Measurements from ENCODE around the gene HES1. TPM values are rescaled to one million over a fixed set of nuclear protein-coding genes. Genes with fewer than 3 reads are reported as not detected.
"Not testable (repeated sequence)": the region's sequence is repeated elsewhere in the genome, so short reads cannot be mapped to it uniquely, and the experiment has no call there.

Gene HES1
- 26.3 TPM for polyA plus RNA-seq (2013, experiment 1 of 2; ENCODE audit: insufficient read length)
- 27.1 TPM for polyA plus RNA-seq (2013, experiment 2 of 2; ENCODE audit: insufficient read length)

DNA sequence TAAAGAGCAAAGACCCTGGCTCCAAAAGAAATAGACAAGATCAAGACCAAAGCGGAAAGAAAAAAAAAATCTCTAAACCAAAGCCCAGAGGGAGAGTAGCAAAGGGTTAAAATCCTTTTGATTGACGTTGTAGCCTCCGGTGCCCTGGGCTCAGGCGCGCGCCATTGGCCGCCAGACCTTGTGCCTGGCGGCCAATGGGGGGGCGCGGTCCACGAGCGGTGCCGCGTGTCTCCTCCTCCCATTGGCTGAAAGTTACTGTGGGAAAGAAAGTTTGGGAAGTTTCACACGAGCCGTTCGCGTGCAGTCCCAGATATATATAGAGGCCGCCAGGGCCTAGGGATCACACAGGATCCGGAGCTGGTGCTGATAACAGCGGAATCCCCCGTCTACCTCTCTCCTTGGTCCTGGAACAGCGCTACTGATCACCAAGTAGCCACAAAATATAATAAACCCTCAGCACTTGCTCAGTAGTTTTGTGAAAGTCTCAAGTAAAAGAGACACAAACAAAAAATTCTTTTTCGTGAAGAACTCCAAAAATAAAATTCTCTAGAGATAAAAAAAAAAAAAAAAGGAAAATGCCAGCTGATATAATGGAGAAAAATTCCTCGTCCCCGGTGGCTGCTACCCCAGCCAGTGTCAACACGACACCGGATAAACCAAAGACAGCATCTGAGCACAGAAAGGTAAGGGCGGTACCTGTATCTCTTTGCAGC is at the start of gene HES1:
TSS of gene HES1 (plus strand) at position 343 of the 713 bp plus-strand sequence. CDS start at position 576, 233 bp downstream.
- DNase-seq, result peak; percentile 99

- DNase-seq, result peak; percentile 62
These were observed 49.4 kb upstream of the HES1 start for GRCh38 chr3:194086388-194087075.

DNA sequence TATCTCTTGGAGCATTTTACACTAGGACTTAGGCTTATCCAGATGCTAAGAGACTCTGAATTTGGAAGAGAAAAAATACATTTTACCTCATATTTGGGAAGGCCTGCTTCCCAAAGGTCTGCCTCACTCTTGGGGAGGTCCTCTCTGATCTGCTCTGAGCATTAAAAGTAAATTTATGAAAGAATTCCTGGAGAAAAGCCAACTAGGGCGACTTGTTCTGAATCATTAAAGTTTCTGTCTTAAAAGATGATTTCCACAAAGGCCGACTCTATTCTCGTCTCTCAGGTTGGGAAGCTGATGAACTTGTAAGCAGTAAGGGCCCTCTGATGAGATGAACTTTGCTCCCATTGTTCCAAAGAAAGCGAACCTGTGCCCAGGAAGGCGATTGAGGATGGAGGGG is 48.7 kb upstream of the HES1 start:
- peak; percentile 36 for DNase-seq

DNA sequence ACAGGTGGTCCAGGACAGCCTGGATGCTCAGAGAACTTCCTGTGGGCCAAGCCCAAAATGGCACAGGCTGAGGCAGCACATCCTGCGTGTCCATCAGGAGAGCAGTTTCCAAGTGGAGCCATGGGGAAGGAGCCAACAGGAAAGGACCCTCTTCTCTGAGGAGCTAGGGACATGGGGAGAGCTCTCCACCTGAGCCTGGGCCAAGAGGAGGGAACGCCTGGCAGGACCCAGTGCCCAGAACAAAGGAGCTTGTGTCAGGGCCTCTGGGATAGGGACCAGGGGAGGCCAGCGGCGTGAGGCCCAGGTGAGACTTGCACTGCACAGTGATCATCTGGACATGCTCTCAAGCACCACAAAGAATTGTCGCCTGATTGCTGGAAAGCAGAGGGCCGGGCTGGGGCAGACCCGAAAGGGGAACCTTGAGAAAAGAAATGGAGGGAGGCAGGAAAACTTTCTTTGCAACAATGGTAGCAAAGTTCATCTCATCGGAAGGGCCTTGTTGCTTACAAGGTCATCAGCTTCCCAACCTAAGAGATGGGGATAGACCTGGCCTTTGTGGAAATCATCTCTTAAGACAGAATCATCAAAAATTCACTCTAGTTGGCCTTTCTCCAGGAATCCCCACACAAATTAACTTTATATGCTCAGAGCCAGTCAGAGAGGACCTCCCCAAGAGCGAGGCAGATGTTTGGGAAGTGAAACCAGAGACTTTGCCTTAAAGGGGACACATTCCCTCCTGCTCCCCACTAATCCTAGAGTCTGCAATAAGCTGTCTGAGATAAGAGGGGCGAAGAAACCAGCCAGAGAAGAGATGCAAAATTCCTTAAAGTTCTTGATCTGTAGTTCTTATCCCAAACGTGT is 47.7 kb upstream of the HES1 start:
- peak; percentile 75 for DNase-seq

DNA sequence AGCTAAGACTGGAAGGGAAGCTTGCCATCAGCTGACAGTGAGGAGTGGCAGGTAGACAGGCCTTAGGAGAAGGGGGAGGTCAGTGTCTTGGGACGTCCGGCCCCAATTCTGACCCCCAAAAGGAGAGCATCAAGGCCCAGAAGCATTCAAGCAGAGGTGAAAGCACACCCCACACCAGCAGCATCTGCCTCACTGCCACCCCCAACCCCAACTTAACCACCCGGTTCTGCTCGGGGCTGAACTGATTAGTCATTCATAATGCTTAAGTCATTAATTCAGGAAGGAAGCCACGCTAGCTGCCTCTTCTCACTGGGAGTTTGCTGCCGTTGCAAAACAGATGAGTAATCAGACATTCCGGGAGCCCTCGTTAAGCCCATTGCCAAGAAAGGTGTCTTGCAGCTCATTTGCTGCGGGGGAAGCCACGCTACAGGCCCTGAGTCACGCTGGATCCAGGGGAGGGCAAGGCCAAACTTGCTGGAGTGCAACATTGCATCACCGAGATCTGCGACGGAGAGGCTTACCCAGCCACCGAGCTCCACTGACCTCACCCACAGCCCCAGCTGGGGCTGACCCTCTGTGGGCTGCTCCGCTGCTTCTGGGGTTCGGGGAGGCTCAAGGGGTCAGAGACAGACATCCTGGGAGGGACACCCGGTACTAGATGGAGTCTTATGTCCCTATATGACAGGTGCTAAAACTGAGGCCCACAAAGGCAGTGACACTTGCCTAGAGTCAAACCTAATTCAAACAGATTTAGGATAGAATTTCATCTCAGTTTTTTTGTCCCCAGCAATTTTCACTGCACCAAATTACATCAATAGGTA is 46.4 kb upstream of the HES1 start:
- DNase-seq, result peak; percentile 100

DNA sequence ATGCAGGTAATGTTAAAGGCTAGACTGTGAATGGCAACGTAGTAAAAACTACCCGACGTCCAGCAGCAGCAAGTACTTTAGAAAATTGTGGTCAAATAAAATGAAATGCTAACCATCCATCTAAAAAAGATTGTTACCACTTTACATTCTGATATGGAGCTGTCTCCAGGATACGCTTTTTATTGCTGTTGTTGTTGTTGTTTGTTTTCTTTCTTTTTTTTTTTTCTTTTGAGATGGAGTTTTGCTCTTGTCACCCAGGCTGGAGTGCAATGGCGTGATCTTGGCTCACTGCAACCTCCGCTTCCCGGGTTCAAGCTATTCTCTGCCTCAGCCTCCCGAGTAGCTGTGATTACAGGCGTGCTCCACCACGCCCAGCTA is 45.8 kb upstream of the HES1 start:
- not testable (repeated sequence) for DNase-seq

- no peak for DNase-seq
These were observed 45.2 kb upstream of the HES1 start for GRCh38 chr3:194090716-194091115.

GRCh38 chr3:194091141-194091540 is 44.8 kb upstream of the HES1 start:
- peak; percentile 87 for DNase-seq

GRCh38 chr3:194091897-194092296 is 44.1 kb upstream of the HES1 start:
- not testable (repeated sequence) for DNase-seq

DNA sequence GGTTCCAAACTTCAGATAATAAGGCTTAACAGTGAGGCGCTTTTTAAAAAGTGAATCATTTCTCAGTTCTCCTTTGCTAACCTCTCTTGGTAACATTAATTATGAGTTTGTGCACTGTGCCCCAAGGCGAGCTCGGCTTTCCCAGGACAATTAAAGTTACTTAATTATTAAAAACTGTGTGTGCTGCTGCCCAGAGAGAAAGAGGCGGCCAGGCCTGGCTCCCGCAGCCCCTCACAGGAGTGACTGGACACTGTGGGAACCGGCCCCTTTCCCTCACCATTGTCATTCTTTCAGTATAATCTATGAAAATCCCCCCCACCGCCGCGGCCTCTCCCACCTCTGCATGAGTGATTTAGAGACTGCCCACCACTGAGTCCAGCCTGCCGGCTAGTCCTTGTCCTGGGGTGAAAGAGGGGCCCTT is 43.1 kb upstream of the HES1 start:
- DNase-seq, result no peak

GRCh38 chr3:194093842-194094241 is 42.1 kb upstream of the HES1 start:
- DNase-seq, result no peak

DNA sequence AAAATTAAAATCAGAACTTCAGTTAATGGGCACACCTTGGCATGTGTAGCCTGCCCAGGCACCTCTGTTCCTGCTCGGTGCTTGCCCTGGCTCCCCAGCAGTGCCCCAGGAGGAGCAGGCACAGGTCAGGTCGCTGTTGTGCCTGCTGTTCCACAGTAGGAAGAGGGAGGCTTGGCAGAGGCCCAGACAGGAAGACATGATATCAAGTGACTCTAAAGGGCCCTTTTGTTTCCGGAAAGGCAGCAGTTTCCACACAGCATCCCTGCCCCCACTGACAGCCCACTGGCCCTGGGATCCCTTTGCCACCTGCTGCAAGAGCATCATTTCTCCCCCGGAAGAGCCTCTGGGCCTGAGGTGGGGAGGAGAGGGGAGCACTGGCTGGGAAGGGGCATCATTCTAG is 40.5 kb upstream of the HES1 start:
- DNase-seq, result no peak

DNA sequence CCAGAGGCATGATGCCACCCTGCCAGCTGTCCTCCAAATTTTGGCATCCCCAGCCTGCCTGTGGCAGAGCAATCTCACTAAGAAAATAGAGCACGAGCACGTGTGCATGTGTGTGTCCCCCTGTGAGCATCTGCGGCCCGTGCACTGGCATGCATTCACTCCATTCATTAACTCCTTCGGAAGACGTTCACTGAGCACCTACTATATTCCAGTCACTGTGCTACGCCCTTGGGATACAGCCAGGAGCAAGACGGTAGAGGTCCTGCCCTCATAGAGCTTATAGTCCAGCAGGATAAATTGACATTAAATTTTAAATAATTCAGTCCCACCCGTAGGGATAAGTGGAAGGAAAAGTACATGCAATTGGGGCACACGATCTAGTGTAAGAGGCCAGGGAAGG is 40.0 kb upstream of the HES1 start:
- DNase-seq, result no peak

DNA sequence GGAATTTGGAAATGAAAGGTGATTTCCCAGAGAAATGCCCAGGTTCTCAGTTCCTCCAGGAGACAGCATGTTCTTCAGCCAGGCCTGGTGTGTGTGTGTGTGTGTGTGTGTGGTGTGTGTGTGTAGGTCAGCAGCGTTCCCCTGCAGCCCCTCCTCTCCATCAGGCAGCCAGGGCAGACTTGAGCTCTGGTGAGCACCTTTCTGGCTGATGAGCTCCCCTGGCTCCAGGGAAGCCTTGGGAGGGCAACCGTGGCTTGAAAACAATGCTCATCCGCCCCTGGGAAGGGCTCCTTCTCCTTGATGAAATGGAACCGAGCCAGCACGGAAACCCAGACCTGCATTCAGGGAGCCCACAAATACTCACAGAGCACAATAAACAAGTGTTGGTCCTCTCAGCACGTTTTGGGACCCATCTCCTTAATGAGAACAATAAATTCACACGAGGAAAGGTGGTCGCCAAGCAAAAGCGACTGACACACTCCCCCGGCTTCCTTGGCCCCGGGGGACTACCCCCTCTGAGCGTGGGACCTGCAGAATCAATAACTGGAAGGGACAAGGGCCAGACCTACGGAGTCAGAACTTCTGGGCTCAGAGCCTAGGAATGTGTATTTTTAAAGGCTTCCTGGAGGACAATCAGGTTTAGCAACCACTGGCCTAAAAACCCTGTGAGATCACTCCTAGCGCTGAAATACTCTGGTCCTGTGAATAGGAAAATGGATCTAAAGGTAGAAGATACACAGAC is 38.6 kb upstream of the HES1 start:
- no peak for DNase-seq

DNA sequence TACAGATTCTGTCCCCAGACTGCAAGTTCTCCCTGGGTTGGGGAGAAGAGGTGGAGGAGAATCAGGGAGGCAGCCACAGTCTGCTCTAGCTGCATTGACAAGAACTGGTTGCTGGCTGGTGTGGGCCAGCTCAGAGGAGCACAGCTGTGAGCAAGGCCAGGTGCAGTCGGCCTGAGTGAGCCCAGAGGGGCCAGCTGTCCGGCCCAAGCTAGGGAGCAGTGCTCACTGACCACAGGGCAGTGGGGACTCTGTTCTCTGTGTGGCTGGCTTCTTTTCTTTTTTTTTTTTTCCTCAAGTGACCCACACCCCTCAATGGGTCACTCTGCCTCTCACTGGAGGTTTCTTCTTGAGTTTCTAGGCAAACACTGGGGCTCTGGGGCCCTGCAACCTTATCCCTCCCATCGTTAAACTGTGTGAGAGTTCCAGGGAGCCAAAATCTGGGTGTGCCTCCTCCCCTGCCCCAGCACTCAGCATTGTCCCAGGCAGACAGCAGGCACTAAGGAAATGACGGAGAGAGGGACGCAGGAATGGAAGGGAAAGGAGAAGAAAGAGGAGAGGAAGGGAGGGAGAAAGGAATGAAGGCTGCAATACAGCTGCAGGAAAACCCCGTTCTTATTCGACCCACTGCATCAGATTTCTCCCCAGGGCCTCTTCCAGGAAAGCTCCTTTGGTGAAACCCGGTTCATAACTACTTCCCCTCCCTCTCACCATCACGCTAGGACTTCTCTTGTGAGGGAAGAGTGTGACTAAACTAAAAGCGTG is 37.7 kb upstream of the HES1 start:
- DNase-seq, result peak; percentile 23

- no peak for DNase-seq
These were observed 37.1 kb upstream of the HES1 start for GRCh38 chr3:194098843-194099183.

- no peak for DNase-seq
These were observed 36.7 kb upstream of the HES1 start for GRCh38 chr3:194099215-194099614.

DNA sequence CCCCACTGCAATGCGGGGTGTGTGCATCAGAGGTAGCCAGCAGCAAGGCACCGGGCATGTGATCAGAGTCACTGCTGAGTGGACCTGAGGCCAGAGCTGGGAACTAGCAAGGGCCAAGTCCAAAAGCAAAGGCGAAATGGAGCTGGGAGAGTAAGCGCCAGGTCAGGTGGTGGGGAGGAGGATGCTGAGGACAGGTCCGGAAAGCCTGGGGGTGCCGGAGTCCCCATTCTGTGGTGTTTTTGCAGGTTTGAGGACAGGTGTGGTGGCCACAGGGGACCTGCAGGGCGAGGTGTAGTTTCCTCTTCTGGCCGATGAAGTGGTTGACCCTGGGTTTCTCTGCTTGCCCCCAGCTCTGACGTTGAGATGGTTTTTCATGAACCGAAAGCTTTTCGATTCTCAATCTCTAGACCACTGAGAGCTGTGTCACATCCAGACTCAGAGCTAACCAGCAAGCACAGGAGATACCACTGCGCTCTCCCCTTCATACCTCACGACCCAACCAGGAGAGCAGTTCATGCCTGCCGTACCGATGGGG is 35.0 kb upstream of the HES1 start:
- no peak for DNase-seq

GRCh38 chr3:194101592-194102432 is 34.1 kb upstream of the HES1 start:
- no peak for DNase-seq

GRCh38 chr3:194102436-194102835 is 33.5 kb upstream of the HES1 start:
- DNase-seq, result no peak
